NT2/D1 (cell line): ENCODE data around the gene IL2RA.

Source experiments
- DNase-seq: peaks from one replicate; pipeline ENCODE4 v3.0.0-alpha.2; 2011; ENCODE audit warnings: low read depth, low spot score
- H3K27me3 ChIP-seq: 2 replicates; pipeline ENCODE4 v1.6.0; 2011; ENCODE audit warnings: mild to moderate bottlenecking; ENCODE audit not compliant: insufficient read length, insufficient read depth
- H3K36me3 ChIP-seq: 2 replicates; pipeline ENCODE4 v1.6.1; 2011; ENCODE audit warnings: mild to moderate bottlenecking, low read length, mixed read lengths; ENCODE audit not compliant: insufficient read depth, insufficient read length
- H3K4me1 ChIP-seq: 2 replicates; pipeline ENCODE4 v1.5.1; 2011; ENCODE audit not compliant: insufficient read depth, insufficient read length
- H3K4me3 ChIP-seq: 2 replicates; pipeline ENCODE4 v1.5.1; 2011; ENCODE audit warnings: low read depth; ENCODE audit not compliant: insufficient read length
- H3K9ac ChIP-seq: 2 replicates; pipeline ENCODE4 v1.6.0; 2011; ENCODE audit warnings: low read depth; ENCODE audit not compliant: insufficient read length
- H3K9me3 ChIP-seq: 2 replicates; pipeline ENCODE4 v1.5.1; 2011; ENCODE audit warnings: mild to moderate bottlenecking, low read length; ENCODE audit not compliant: insufficient read depth
- SUZ12 ChIP-seq: IDR thresholded peaks from 2 replicates; pipeline ENCODE4 v1.6.1; 2011; ENCODE audit not compliant: insufficient read length, insufficient read depth; ENCODE audit errors: extremely low read depth
- YY1 ChIP-seq: IDR thresholded peaks from 2 replicates; pipeline ENCODE4 v1.6.1; 2011; ENCODE audit not compliant: insufficient read length, insufficient read depth
- ZNF274 ChIP-seq: IDR thresholded peaks from 2 replicates; pipeline ENCODE4 v1.6.1; 2011; ENCODE audit warnings: mild to moderate bottlenecking, low read depth, low read length

Gene IL2RA

DNA sequence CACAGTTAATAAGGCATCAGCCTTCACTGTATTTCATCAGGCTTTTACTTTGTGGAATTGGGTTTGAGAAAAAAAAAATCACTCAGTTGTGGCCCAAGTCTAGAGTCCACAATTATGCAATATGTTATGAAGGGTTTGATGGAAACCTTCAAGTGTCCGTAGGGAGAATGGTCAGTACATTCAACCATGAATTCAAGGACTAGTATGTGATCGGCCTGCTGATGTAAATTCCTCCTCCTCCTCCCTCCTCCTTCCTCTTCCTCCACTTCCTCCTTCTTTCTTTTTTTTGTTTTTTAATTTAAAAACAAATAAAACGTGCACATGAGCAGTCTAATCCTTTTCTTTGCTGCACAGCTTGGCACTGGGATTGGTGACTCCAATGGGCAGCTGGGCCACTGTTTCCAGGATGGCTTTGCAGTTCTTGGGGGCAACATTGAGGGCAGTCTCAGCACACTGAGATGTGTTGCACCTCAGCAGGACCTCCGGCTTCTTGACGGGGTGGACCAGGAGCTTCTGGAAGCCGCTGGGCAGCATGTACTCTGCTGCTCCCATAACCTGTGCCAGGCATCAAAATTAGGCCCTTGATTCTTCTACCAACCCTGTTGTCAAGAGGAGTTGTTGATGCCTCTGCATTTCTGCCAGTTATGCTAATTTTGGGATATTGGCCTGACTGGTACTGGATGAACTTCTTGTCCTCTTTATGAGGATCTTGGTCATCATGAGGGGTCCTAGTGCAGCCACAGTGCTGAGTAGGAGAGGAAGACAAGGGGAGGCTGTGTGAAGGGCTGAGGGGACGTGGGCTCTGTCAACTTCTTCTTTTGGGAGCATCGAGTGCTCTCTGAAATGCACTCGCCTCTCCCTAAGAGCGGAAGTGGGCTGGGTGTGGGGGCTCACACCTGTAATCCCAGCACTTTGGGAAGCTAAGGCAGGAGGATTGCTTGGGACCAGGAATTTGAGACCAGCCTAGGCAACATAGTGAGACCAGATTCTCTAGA lies 9.3 kb upstream of the IL2RA start:
- no peak for DNase-seq
- no peak overlapping the region for H3K9ac ChIP-seq
- no peaks in the 10 kb centered on the region for H3K36me3 ChIP-seq
- H3K4me1 ChIP-seq = no peaks in the 10 kb centered on the region
- no peaks in the 10 kb centered on the region for H3K9me3 ChIP-seq
- TF ChIP-seq YY1 = no peak
- TF ChIP-seq SUZ12 = no peak
- TF ChIP-seq ZNF274 = no peak
- H3K27me3 ChIP-seq = no peaks in the 10 kb centered on the region
- no peak overlapping the region for H3K4me3 ChIP-seq

DNA sequence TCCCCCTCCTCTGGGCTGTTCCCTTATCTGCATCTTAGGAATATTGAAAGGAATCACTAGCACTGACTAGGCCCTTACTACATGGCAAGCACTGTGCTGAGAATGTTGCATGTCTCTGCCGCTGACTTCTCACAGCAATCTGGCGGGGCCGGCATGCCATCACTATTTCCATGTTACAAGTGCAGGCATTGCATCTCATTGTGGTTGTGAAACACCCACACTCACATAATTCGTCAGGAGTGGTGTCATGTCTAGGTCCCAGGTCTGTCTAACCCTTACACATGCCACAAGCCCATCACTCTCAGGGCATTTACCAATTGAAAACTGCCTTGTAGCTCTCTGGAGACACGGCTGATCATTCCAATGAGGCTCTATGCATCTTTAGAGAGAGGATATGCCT lies 8.5 kb upstream of the IL2RA start:
- H3K4me1 ChIP-seq = no peaks in the 10 kb centered on the region
- no peak for DNase-seq
- H3K4me3 ChIP-seq = no peak overlapping the region
- H3K36me3 ChIP-seq = no peaks in the 10 kb centered on the region
- H3K27me3 ChIP-seq = no peaks in the 10 kb centered on the region
- no peaks in the 10 kb centered on the region for H3K9me3 ChIP-seq
- H3K9ac ChIP-seq = no peak overlapping the region
- TF ChIP-seq YY1 = no peak
- TF ChIP-seq SUZ12 = no peak
- TF ChIP-seq ZNF274 = no peak

DNA sequence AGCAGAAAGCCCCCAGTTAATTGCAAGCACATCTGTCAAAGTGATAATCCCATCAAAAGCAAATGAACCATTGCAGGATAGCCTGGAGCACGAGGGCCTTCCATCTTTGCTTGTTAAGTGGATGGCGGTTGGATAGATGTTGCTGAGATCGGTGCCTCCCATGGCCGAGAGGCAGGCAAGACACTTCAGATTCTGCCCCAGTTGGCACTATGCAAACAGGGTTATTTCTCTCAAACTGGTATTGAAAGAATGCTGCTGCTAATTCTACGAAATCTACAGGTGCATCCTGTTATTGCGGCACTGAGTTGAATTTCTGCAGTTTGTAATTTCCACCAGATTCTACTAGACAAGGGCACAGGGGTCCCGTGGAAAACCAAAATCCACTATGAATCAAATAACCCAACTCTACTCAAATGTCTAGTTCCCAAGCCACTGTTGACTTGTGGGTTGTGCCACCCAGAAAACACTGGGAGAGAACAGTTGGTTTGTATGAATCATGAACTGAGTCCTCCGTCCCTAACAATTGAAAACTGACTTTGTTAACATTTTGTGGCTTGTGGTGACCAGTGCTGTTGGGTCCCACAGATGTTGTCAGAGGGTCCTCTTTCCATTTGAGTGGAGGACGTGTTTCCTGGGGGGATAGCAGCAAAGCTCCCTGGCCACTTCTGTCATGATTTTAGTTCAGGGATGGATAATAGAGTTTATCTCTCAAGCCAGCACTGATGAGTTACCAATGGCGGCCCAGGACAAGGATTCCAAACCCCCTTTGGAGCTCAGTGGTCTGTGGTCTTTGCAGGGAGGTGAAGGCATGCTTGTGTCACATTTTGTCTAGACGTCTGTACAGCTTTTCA lies 7.1 kb upstream of the IL2RA start:
- DNase-seq = no peak
- Histone ChIP-seq H3K27me3 (no peaks in the 10 kb centered on the region), H3K36me3 (no peaks in the 10 kb centered on the region), H3K9ac (no peak overlapping the region), H3K4me3 (no peak overlapping the region), H3K9me3 (no peaks in the 10 kb centered on the region), H3K4me1 (no peaks in the 10 kb centered on the region)
- TF ChIP-seq YY1 (no peak), ZNF274 (no peak), SUZ12 (no peak)

DNA sequence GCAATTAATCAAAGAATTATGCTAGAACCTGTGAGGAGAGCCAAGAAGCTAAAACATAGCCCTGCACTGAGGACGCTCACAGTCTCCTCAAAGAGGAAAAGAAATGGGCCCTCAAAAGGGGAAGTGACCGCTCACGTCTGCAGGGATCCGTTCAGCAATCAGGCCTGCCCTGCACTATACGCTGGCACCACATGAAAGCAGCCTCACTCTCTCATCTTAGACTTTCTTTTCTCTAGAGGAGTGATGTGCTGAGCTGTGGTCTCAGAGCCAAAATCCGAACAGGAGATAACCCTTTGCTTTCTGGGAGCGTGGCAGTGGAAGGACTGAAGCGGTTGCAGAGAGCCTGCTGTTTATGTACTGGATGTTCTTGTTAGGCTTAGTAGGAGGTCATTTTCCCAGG lies 6.3 kb upstream of the IL2RA start:
- Histone ChIP-seq H3K9me3 (no peaks in the 10 kb centered on the region), H3K36me3 (no peaks in the 10 kb centered on the region), H3K9ac (no peak overlapping the region), H3K4me1 (no peaks in the 10 kb centered on the region), H3K27me3 (no peaks in the 10 kb centered on the region), H3K4me3 (no peak overlapping the region)
- TF ChIP-seq SUZ12 = no peak
- no peak for TF ChIP-seq YY1
- no peak for TF ChIP-seq ZNF274
- DNase-seq = no peak

DNA sequence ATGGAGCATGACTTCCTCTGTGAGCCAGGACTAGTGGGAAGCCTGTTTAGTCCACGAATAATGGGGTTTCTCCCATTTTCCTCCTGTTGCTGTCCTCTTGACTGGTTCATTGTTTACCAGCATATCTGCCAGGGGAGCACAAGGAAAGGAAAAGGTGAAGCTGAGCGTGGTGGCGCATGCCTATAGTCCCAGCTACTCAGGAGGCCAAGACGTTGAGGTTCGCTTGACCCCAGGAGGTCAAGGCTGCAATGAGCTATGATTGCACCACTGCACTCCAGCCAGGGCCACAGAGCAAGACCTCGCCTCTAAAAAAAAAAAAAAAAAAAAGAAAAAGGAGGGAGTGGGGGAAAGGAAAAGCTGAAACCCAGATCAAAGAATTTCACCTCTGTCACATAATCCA lies 5.8 kb upstream of the IL2RA start:
- H3K36me3 ChIP-seq = no peaks in the 10 kb centered on the region
- H3K4me1 ChIP-seq = no peaks in the 10 kb centered on the region
- TF ChIP-seq ZNF274 = no peak
- no peak for TF ChIP-seq YY1
- TF ChIP-seq SUZ12 = no peak
- DNase-seq = no peak
- H3K4me3 ChIP-seq = no peak overlapping the region
- no peak overlapping the region for H3K9ac ChIP-seq
- H3K9me3 ChIP-seq = no peaks in the 10 kb centered on the region
- no peaks in the 10 kb centered on the region for H3K27me3 ChIP-seq

DNA sequence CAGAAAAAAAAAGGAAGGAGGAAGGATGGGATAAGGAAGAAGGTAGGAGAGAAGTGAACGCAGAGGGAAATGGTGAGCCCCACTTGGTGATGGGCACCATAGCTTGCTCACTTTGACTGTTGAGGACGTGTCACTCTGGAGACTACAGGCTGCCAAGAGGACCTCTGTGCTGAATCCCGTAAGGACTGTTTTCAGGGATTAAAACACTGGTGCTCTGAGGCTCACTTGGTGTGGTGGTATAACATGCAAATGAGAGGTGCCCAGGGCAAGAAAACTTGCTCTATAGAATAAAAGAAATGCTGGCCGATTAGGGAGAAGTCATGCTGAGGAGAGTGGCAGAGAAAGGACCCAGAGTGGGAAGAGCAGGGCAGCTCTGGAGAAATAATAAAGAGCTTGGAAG lies 5.3 kb upstream of the IL2RA start:
- Histone ChIP-seq H3K9ac (no peak overlapping the region), H3K36me3 (no peaks in the 10 kb centered on the region), H3K4me1 (no peaks in the 10 kb centered on the region), H3K27me3 (no peaks in the 10 kb centered on the region), H3K4me3 (no peak overlapping the region), H3K9me3 (no peaks in the 10 kb centered on the region)
- no peak for DNase-seq
- TF ChIP-seq ZNF274 = no peak

DNA sequence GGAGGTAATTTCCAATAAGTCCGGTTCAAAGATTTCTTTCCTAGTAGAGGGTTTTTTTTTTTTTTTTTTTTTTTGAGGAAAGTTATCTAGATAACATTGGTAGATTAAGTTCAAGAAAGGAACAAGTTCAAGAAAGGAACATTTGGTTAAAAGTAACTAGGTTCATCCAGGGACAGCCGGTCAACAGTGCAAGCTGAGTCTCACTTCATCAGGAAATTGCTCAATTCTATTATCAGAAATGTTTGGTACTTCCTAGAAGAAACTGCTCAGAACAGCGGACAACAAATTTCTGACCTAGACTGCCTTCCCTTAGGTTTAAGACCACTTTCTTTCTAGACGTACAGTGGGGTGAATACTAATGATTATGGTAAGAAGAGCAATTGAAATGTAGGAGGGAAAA lies 3.7 kb upstream of the IL2RA start:
- no peaks in the 10 kb centered on the region for H3K27me3 ChIP-seq
- no peak for DNase-seq
- H3K9ac ChIP-seq = no peak overlapping the region
- H3K4me3 ChIP-seq = no peak overlapping the region
- H3K9me3 ChIP-seq = no peaks in the 10 kb centered on the region
- H3K4me1 ChIP-seq = no peaks in the 10 kb centered on the region
- peaks cover 2% of the 10 kb centered on the region for H3K36me3 ChIP-seq
- TF ChIP-seq YY1 = no peak
- no peak for TF ChIP-seq ZNF274
- no peak for TF ChIP-seq SUZ12
